ENCODE measurements around the gene NF2.

- no peak for TF ChIP-seq CTCF (IDR thresholded peaks at IDR 0.05)
- no peak for TF ChIP-seq POLR2A (IDR thresholded peaks at IDR 0.05)
Observed at GRCh38 chr22:29641042-29641699, 37.7 kb downstream of the NF2 start.

Data from transverse colon (tissue), 3 donors.